NCI-H524 treated with DMSO at 0.1 percent for 48 hours (cell line): ENCODE data around the gene CDC42BPA.
"Not testable (repeated sequence)": the region's sequence is repeated elsewhere in the genome, so short reads cannot be mapped to it uniquely, and the experiment has no call there.

Experiments
- DNase-seq: peaks from one replicate; lab custom pipeline; 2025; lab: John Stamatoyannopoulos, UW

CDC42BPA gene

GRCh38 chr1:227127891-227128290 is 190.4 kb downstream of the CDC42BPA start:
- no peak for DNase-seq

GRCh38 chr1:227125929-227126545 is 192.3 kb downstream of the CDC42BPA start:
- DNase-seq = no peak

DNA sequence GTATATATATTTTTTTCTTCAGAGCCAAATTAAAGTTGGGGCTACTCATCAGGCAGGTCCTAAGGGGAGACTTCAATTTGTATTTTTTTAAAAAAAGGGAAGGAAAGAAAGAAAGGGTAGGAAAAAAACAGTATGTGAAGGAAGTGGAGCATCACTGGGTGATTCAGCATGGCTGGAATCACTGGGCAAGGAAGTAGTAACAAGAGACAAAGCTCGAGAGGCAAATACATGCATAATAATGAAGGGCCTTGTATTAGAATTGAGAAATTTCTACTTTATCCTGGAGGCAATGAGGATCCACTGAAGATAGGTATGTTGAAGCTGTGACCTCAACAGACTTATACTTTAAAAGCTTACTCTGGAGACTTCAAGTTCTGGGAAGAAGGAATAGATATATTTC is 193.8 kb downstream of the CDC42BPA start:
- no peak for DNase-seq

DNA sequence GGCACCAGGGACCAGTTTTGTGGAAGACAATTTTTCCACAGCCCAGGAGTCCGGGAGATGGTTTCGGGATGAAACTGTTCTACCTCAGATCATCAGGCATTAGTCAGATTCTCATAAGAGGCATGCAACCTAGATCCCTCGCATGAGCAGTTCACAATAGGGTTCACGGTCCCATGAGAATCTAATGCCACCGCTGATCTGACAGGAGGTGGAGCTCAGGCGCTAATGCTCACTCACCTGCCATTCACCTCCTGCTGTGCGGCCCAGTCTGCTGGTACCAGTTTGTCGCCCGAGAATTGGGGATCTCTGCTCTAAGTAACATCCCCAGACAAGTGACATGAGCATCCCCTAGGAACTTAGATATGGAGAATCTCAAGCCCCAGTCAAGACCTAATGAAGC is 197.5 kb downstream of the CDC42BPA start:
- no peak for DNase-seq

GRCh38 chr1:227112538-227112937 is 205.8 kb downstream of the CDC42BPA start:
- no peak for DNase-seq

DNA sequence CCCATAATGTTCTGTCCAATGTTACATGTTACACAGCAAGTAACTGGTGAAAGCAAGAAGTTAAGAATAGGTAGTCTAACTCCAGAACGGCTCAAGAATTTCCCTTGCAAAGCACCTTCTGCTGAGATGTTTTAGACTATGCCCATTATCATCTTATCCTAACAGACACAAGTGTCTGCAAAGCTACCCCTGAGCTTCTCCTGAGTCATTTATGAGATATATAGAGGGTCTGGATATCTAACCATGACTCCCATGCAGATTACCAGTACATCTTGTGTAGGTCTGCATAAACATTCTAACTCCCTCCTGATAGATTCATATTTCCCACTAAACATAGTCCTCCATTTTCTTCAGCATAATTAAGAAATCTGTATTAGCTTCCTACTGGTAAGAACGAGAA is 206.5 kb downstream of the CDC42BPA start:
- no peak for DNase-seq

DNA sequence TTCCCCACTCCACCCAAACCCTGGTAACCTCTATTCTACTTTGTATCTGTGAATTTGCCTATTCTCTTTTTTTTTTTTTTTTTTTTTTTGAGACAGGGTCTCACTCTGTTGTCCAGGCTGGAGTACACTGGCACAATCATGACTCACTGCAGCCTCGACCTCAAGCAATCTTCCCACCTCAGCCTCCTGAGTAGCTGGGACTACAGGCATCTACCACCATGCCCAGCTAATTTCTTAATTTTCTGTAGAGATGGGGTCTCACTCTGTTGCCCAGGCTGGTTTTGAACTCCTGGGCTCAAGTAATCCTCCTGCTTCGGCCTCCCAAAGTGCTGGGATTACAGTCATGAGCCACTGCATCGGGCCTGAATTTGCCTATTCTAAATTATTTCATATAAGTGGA is 213.0 kb downstream of the CDC42BPA start:
- not testable (repeated sequence) for DNase-seq

GRCh38 chr1:227102056-227102455 is 216.2 kb downstream of the CDC42BPA start:
- DNase-seq = no peak

GRCh38 chr1:227094249-227094966 is 223.9 kb downstream of the CDC42BPA start:
- no peak for DNase-seq

GRCh38 chr1:227093309-227093708 is 225.0 kb downstream of the CDC42BPA start:
- DNase-seq = no peak

DNA sequence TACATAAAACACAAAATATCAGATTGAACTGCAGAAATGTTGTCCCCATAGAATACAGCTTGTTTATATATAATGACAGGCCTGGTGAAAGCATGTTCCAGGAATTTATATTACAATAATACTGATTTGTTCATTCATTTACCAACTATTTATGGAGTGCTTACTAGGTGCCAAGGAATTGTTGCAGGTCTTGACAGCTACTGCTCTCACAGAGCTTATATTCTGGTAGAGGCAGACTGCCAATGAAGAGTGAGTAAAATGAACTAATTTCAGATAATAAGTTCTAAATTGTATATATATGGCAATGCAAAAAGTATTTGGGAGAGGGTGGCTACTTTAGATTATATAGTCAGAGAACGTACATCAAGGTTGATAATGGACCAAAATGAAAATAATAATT is 226.2 kb downstream of the CDC42BPA start:
- DNase-seq = no peak

GRCh38 chr1:227086636-227087035 is 231.7 kb downstream of the CDC42BPA start:
- DNase-seq = no peak

GRCh38 chr1:227082999-227083746 is 235.1 kb downstream of the CDC42BPA start:
- no peak for DNase-seq

DNA sequence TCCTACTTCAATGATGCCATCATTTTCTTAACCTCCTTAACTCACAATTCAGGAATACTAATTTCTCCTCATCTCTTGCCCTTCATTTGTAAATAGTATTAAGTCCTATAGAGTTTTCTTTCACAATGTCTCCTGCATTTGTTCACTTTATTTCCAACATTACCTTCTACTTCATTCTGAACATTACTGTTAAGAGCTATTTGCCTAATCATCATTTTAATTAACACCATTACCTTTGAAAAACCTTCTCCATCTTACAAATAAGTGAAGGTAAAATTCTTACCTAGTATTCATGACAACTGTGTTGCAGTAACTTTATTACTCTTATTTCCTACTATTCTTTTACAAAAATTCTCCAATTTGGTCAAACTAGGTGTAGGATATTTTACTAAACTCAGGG is 240.5 kb downstream of the CDC42BPA start:
- DNase-seq = no peak

DNA sequence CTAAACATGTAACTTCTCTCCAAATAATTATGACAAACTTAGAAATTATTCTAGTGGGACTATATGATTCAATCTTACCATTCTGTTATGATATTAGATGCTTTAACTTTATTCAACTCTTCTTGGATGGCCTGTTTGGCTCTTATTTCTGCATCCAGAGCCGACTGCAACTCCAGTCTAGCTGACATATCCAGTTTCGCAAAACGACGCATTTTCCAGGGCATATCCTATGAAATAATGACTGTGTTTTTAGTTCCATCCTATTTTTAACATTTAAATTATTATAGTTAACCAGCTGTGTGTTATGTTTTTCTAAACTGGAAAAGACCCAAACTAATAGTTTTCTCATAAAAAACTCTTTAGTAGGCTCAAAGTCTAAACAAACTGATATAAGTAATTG is 244.5 kb downstream of the CDC42BPA start:
- no peak for DNase-seq

DNA sequence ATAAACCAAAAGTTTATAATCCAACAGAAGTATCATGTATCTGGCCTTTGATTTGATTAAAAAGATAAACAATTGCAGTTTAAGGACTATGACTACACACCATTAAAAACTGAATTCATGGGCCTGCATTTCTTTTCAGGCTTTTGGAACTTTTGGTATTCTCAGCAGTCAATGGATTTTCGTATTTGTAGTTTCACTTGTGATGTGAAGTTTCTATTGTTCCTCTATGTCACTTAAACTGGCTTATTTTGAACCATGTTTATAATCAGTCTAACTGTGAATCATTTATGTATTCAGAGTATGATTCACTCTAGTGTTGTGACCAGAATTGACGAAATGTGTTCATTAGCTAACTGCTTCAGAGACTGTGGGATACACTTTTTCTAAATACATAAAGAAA is 245.3 kb downstream of the CDC42BPA start:
- DNase-seq = no peak

DNA sequence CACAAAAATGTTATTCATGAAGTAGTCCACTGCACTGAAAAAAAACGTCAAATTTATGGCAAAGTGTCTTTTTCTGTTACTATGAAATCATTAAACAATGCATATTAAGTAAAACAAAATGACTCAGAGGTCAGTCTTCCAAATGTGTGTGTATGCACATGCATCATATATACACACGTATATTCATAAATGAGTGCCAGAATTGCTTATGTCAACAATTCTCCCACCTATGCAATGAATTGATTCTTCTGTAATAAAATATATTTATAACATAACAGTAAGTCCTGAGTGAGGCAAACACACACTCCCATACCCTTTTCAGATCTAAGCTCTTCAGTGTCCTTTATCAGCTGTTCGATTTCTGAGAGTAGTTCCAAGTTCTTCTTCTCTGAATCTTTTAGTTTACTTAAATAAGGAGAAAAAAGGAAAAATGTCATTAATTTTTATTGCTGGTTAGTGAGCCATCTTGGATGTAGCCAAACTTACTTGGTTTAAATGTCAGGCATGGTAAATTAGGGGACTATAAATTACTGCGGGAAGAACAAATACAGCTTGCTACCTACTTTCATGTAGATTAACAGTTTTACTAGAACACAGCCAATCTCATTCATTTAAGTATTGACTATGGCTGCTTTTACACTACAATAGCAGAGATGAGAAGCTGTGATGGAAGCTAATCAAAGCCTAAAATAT is 246.3 kb downstream of the CDC42BPA start:
- DNase-seq = no peak

DNA sequence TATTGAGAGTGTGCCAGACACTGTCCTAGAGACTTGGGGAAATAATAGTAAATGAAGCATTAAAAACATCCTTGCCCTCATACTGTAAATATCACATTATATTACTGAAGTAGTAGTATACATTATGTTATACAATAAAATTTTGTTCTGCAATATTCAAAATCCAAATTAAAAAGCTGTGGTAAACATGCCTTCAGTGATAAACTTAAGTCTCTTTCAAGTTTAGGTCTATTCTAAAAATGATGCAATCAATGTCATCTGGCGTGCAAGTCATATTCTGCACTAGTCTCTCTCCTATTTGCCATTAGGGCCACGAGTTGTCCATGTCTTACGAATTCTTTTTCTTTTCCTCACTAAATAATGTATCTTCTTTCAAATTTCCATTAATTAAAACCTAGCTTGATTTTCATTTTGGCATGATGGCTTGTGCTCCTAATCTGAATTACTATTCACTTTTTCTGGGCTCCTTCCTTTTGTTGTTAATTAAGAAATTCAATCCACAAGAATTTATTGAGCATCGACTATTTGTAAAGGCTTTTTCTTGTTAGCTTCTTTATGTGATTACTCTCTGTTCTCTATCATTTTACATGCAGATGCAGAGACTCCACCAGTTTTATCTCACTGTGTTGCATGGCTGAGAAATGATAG is 247.5 kb downstream of the CDC42BPA start:
- no peak for DNase-seq

DNA sequence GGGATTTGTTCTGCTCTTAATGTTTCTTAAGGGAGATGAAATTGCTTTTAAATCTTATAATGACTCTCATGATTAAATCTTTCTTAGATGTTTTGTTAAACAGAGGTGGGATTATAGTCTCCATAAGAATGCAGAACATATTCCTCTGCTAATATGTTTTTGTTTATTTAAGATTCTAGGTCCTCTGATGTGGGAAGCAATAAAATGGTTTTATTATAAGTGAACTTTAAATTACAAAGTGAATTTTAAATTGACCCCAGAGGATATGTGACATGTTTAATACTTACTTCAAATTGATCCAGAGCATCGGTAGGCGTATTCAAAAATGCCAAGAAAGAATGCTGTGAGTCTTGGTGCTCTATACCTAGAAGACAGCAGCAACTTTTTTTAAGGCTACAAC is 248.8 kb downstream of the CDC42BPA start:
- DNase-seq = no peak

DNA sequence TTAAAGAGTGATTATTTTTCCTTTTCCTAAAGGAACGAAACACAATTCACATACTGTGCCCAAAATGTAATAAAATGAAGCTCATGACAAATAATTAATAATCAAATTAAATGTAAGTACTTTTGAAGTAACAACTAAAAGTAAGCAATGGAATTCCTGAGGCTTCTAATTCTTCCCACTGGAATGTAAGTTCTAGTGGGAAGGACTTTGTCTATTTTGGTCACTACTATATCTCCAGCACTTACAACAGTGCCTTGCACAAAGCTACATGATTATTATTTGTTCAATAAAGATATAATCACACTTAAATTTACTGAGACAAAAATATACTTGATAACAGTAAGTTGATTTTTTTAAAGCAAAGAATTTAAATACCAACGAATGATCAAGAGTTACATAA is 249.4 kb downstream of the CDC42BPA start:
- DNase-seq = no peak

- DNase-seq = no peak
Observed at GRCh38 chr1:227066999-227067398, 251.3 kb downstream of the CDC42BPA start.

DNA sequence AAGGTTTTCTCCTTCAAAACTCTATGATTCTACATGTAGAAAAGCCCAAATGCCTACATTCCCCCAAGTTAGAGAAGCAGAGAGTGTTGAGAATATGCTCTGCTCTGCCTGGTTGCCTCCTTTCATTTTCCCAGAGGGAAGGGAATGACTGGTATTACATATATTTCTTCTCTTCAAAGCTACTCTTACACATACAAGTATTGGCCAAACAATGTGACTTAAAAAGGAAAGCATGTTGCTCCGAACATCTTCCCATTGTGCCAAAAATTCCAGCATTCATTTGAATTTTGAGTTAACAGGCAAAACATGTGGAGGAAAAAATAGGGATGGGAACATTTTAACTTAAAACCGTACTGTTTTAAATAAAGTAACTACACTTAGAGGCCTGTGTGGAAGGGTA is 253.0 kb downstream of the CDC42BPA start:
- no peak for DNase-seq
